GM23338 (cell line): Measurements from ENCODE around the gene PLOD3. TPM values are rescaled to one million over a fixed set of nuclear protein-coding genes. Genes with fewer than 3 reads are reported as not detected.

ENCODE experiments used
- ATAC-seq: fragments of 200-7000 bp; cut with Tn5 transposase; 3 replicates; pipeline ENCODE4 v1.9.1; 2020
- DNase-seq: peaks from one replicate; pipeline ENCODE4 v3.0.0-alpha.2; 2015; ENCODE audit warnings: low spot score
- H2AFZ ChIP-seq: fragments of 200-600 bp; sonication (generic); 2 replicates; pipeline ENCODE4 v1.8.0; 2016; ENCODE audit warnings: antibody characterized with exemption, mild to moderate bottlenecking, moderate library complexity
- H3F3A ChIP-seq: fragments of 200-600 bp; sonication (generic); replicated peaks from 2 replicates; pipeline ENCODE4 v1.8.0; 2017; ENCODE audit warnings: antibody characterized with exemption, mixed run types, low read depth
- H3K27ac ChIP-seq: fragments of 200-600 bp; sonication (generic); 2 replicates; pipeline ENCODE4 v1.6.1; 2016; ENCODE audit warnings: low read depth
- H3K27me3 ChIP-seq: fragments of 200-600 bp; sonication (generic); 2 replicates; pipeline ENCODE4 v1.8.0; 2016; ENCODE audit warnings: mild to moderate bottlenecking, mixed run types, moderate library complexity; ENCODE audit not compliant: insufficient read depth
- H3K36me3 ChIP-seq: fragments of 200-600 bp; sonication (generic); 2 replicates; pipeline ENCODE4 v1.8.0; 2016; ENCODE audit warnings: mild to moderate bottlenecking; ENCODE audit not compliant: insufficient read depth
- H3K4me1 ChIP-seq: fragments of 200-600 bp; sonication (generic); 2 replicates; pipeline ENCODE4 v1.8.0; 2016; ENCODE audit warnings: mild to moderate bottlenecking, moderate library complexity; ENCODE audit not compliant: insufficient read depth
- H3K4me2 ChIP-seq: fragments of 200-600 bp; sonication (generic); 2 replicates; pipeline ENCODE4 v1.7.1; 2017; ENCODE audit warnings: mixed run types
- H3K4me3 ChIP-seq: fragments of 200-600 bp; sonication (generic); 2 replicates; pipeline ENCODE4 v1.6.1; 2016; ENCODE audit warnings: mixed run types
- H3K79me2 ChIP-seq: fragments of 200-600 bp; sonication (generic); replicated peaks from 2 replicates; pipeline ENCODE4 v1.8.0; 2017; ENCODE audit warnings: mild to moderate bottlenecking; ENCODE audit not compliant: insufficient read depth
- H3K9me2 ChIP-seq: fragments of 200-600 bp; sonication (generic); 2 replicates; pipeline ENCODE4 v1.8.0; 2017; ENCODE audit not compliant: insufficient read depth
- H4K20me1 ChIP-seq: fragments of 200-600 bp; sonication (generic); replicated peaks from 2 replicates; pipeline ENCODE4 v1.8.0; 2017; ENCODE audit warnings: mild to moderate bottlenecking; ENCODE audit not compliant: insufficient read depth
- H3K27ac Mint-ChIP-seq: 2 replicates; pipeline ENCODE4 v1.8.0; 2020; ENCODE audit warnings: inconsistent platforms, mild to moderate bottlenecking, moderate library complexity, mixed read lengths
- H3K27me3 Mint-ChIP-seq: 3 replicates; pipeline ENCODE4 v1.8.0; 2022; ENCODE audit warnings: low read depth, mild to moderate bottlenecking, moderate library complexity, mixed read lengths, inconsistent platforms; ENCODE audit not compliant: insufficient read depth, poor library complexity
- H3K36me3 Mint-ChIP-seq: 3 replicates; pipeline ENCODE4 v1.8.0; 2021; ENCODE audit warnings: low read depth, mild to moderate bottlenecking, inconsistent platforms, moderate library complexity, mixed read lengths
- H3K4me1 Mint-ChIP-seq: 3 replicates; pipeline ENCODE4 v1.8.0; 2020; ENCODE audit warnings: mild to moderate bottlenecking, inconsistent platforms, mixed read lengths
- H3K4me3 Mint-ChIP-seq: 3 replicates; pipeline ENCODE4 v1.8.0; 2021; ENCODE audit warnings: moderate library complexity, mild to moderate bottlenecking, inconsistent platforms, mixed read lengths
- H3K9me3 Mint-ChIP-seq: 3 replicates; pipeline ENCODE4 v1.8.0; 2020; ENCODE audit warnings: moderate library complexity, mild to moderate bottlenecking, inconsistent platforms, mixed read lengths
- CREB1 ChIP-seq: fragments of 250-450 bp; sonication (Bioruptor Pico); IDR thresholded peaks from 2 replicates; pipeline ENCODE4 v1.5.0; 2020; ENCODE audit warnings: low read depth, mild to moderate bottlenecking, moderate library complexity
- EZH2 ChIP-seq: fragments of 200-600 bp; sonication (generic); IDR thresholded peaks from one replicate; pipeline ENCODE4 v1.8.0; 2017; ENCODE audit warnings: antibody characterized with exemption, mild to moderate bottlenecking, low read depth; ENCODE audit not compliant: unreplicated experiment
- EZH2phosphoT487 ChIP-seq: fragments of 200-600 bp; sonication (generic); IDR thresholded peaks from one replicate; pipeline ENCODE4 v1.8.1; 2018; ENCODE audit warnings: antibody characterized with exemption; ENCODE audit not compliant: unreplicated experiment
- JUNB ChIP-seq: IDR thresholded peaks from one replicate; pipeline ENCODE4 v1.6.1; 2016; ENCODE audit warnings: antibody characterized with exemption; ENCODE audit not compliant: unreplicated experiment
- NANOG ChIP-seq: IDR thresholded peaks from 2 replicates; pipeline ENCODE4 v1.6.1; 2016; ENCODE audit warnings: antibody characterized with exemption, borderline replicate concordance
- POLR2AphosphoS5 ChIP-seq: IDR thresholded peaks from 2 replicates; pipeline ENCODE4 v1.6.1; 2016; ENCODE audit warnings: antibody characterized with exemption, low read depth
- ZNF114 ChIP-seq: fragments of 250-450 bp; sonication (Bioruptor Pico); IDR thresholded peaks from 2 replicates; pipeline ENCODE4 v1.5.0; 2020; ENCODE audit warnings: mild to moderate bottlenecking, moderate library complexity
- ZNF331 ChIP-seq: fragments of 250-450 bp; sonication (Bioruptor Pico); IDR thresholded peaks from 2 replicates; pipeline ENCODE4 v1.5.0; 2020; ENCODE audit warnings: low read depth, mild to moderate bottlenecking, moderate library complexity
- polyA plus RNA-seq: library from polyadenylated mRNA; unstranded; fragments of >200 nt; fragmentation: Nextera tagmentation; extraction: Ambion mirVana; gene quantifications from 2 replicates; pipeline ENCODE4 v1.2.1, GENCODE V29; 2016
- total RNA-seq: library from RNA; depleted of rRNA; stranded (reverse); fragments of >200 nt; shearing (Covaris generic); gene quantifications from 2 replicates; pipeline ENCODE4 v1.2.3, GENCODE V29; 2014
- TF ChIP-seq, protein P1 (sequence below): IDR thresholded peaks from one replicate; pipeline ENCODE4 v1.6.1; 2018; ENCODE audit warnings: antibody characterized with exemption; ENCODE audit not compliant: unreplicated experiment
- TF ChIP-seq, protein P2 (sequence below), 2 experiments: fragments of 200-600 bp in 1 of 2; sonication (generic) in 1 of 2; conservative IDR thresholded peaks; 2 replicates each; pipeline versions ENCODE4 v1.5.1 to v1.6.1; 2016 to 2017; ENCODE audit warnings: antibody characterized with exemption in 2 of 2, low read depth in 2 of 2, mild to moderate bottlenecking in 2 of 2, moderate library complexity in 1 of 2
- TF ChIP-seq, protein P3 (sequence below): fragments of 250-450 bp; sonication (Bioruptor Pico); IDR thresholded peaks from 2 replicates; pipeline ENCODE4 v1.5.0; 2020; ENCODE audit warnings: mild to moderate bottlenecking, moderate library complexity

PLOD3 gene
- total and polyA plus RNA-seq, 2 experiments from 2014 or later = 35.2 to 40.7 TPM

DNA sequence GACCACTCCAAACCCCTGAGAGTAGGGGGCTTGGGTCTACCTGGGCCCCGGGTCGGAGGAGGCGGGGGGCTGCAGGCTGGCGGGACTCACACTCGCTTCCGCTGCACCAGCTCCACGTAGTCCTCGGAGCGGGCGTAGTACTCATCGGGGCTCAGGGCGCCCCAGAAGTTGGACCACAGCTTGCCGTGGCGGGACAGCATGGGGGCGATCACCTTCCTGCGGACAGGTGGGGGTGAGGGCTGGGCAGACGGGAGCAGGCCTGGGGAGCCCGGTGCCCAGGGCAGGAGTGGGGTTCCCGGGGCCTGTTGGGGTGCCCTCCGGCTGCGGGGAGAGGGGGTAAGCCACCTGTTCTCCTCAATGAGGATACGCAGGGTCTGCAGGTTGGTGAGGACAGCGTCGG lies 5.9 kb downstream of the PLOD3 start:
- DNase-seq = no peak

More for the DNA sequence above, 5.9 kb downstream of the PLOD3 start:
- Histone ChIP-seq H3K36me3 (no peaks in the 10 kb centered on the region; the same call in 1 of the 2 replicates), H3K9me2 (no peaks in the 10 kb centered on the region), H3K27ac (no peak overlapping the region), H3K79me2 (0 out of 2 replicates have a peak, but pooled peaks cover 3% of the 10 kb centered on the region), H3K4me1 (peaks cover 3% of the 10 kb centered on the region), H3K27me3 (no peaks in the 10 kb centered on the region), H3K4me3 (no peak overlapping the region), H2AFZ (no peak overlapping the region), H3K4me2 (no peak overlapping the region), H3F3A (peaks cover 6% of the 10 kb centered on the region; the same call in 1 of the 2 replicates), H4K20me1 (no peaks in the 10 kb centered on the region)
- H3K9me3 Mint-ChIP-seq = no peaks in the 10 kb centered on the region
- no peak for TF ChIP-seq CREB1
- TF ChIP-seq, protein P1, sequence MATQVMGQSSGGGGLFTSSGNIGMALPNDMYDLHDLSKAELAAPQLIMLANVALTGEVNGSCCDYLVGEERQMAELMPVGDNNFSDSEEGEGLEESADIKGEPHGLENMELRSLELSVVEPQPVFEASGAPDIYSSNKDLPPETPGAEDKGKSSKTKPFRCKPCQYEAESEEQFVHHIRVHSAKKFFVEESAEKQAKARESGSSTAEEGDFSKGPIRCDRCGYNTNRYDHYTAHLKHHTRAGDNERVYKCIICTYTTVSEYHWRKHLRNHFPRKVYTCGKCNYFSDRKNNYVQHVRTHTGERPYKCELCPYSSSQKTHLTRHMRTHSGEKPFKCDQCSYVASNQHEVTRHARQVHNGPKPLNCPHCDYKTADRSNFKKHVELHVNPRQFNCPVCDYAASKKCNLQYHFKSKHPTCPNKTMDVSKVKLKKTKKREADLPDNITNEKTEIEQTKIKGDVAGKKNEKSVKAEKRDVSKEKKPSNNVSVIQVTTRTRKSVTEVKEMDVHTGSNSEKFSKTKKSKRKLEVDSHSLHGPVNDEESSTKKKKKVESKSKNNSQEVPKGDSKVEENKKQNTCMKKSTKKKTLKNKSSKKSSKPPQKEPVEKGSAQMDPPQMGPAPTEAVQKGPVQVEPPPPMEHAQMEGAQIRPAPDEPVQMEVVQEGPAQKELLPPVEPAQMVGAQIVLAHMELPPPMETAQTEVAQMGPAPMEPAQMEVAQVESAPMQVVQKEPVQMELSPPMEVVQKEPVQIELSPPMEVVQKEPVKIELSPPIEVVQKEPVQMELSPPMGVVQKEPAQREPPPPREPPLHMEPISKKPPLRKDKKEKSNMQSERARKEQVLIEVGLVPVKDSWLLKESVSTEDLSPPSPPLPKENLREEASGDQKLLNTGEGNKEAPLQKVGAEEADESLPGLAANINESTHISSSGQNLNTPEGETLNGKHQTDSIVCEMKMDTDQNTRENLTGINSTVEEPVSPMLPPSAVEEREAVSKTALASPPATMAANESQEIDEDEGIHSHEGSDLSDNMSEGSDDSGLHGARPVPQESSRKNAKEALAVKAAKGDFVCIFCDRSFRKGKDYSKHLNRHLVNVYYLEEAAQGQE = no peak
- TF ChIP-seq EZH2 = no peak
- no peak for TF ChIP-seq ZNF331 (CRISPR knock-in tag)
- TF ChIP-seq NANOG = no peak
- no peak for TF ChIP-seq ZNF114 (CRISPR knock-in tag)
- TF ChIP-seq, protein P2, sequence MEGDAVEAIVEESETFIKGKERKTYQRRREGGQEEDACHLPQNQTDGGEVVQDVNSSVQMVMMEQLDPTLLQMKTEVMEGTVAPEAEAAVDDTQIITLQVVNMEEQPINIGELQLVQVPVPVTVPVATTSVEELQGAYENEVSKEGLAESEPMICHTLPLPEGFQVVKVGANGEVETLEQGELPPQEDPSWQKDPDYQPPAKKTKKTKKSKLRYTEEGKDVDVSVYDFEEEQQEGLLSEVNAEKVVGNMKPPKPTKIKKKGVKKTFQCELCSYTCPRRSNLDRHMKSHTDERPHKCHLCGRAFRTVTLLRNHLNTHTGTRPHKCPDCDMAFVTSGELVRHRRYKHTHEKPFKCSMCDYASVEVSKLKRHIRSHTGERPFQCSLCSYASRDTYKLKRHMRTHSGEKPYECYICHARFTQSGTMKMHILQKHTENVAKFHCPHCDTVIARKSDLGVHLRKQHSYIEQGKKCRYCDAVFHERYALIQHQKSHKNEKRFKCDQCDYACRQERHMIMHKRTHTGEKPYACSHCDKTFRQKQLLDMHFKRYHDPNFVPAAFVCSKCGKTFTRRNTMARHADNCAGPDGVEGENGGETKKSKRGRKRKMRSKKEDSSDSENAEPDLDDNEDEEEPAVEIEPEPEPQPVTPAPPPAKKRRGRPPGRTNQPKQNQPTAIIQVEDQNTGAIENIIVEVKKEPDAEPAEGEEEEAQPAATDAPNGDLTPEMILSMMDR (conservative IDR thresholded peaks at IDR 0.05; ENCODE audit: low read depth in 2 of 2) = no peak
- no peak for TF ChIP-seq JUNB
- no peak for TF ChIP-seq EZH2phosphoT487
- no peak for TF ChIP-seq POLR2AphosphoS5
- TF ChIP-seq, protein P3, sequence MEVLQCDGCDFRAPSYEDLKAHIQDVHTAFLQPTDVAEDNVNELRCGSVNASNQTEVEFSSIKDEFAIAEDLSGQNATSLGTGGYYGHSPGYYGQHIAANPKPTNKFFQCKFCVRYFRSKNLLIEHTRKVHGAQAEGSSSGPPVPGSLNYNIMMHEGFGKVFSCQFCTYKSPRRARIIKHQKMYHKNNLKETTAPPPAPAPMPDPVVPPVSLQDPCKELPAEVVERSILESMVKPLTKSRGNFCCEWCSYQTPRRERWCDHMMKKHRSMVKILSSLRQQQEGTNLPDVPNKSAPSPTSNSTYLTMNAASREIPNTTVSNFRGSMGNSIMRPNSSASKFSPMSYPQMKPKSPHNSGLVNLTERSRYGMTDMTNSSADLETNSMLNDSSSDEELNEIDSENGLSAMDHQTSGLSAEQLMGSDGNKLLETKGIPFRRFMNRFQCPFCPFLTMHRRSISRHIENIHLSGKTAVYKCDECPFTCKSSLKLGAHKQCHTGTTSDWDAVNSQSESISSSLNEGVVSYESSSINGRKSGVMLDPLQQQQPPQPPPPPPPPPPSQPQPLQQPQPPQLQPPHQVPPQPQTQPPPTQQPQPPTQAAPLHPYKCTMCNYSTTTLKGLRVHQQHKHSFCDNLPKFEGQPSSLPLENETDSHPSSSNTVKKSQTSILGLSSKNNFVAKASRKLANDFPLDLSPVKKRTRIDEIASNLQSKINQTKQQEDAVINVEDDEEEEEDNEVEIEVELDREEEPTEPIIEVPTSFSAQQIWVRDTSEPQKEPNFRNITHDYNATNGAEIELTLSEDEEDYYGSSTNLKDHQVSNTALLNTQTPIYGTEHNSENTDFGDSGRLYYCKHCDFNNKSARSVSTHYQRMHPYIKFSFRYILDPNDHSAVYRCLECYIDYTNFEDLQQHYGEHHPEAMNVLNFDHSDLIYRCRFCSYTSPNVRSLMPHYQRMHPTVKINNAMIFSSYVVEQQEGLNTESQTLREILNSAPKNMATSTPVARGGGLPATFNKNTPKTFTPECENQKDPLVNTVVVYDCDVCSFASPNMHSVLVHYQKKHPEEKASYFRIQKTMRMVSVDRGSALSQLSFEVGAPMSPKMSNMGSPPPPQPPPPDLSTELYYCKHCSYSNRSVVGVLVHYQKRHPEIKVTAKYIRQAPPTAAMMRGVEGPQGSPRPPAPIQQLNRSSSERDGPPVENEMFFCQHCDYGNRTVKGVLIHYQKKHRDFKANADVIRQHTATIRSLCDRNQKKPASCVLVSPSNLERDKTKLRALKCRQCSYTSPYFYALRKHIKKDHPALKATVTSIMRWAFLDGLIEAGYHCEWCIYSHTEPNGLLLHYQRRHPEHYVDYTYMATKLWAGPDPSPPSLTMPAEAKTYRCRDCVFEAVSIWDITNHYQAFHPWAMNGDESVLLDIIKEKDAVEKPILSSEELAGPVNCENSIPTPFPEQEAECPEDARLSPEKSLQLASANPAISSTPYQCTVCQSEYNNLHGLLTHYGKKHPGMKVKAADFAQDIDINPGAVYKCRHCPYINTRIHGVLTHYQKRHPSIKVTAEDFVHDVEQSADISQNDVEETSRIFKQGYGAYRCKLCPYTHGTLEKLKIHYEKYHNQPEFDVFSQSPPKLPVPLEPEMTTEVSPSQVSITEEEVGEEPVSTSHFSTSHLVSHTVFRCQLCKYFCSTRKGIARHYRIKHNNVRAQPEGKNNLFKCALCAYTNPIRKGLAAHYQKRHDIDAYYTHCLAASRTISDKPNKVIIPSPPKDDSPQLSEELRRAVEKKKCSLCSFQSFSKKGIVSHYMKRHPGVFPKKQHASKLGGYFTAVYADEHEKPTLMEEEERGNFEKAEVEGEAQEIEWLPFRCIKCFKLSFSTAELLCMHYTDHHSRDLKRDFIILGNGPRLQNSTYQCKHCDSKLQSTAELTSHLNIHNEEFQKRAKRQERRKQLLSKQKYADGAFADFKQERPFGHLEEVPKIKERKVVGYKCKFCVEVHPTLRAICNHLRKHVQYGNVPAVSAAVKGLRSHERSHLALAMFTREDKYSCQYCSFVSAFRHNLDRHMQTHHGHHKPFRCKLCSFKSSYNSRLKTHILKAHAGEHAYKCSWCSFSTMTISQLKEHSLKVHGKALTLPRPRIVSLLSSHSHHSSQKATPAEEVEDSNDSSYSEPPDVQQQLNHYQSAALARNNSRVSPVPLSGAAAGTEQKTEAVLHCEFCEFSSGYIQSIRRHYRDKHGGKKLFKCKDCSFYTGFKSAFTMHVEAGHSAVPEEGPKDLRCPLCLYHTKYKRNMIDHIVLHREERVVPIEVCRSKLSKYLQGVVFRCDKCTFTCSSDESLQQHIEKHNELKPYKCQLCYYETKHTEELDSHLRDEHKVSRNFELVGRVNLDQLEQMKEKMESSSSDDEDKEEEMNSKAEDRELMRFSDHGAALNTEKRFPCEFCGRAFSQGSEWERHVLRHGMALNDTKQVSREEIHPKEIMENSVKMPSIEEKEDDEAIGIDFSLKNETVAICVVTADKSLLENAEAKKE (CRISPR knock-in tag) = no peak
- H3K27ac Mint-ChIP-seq = no peak overlapping the region
- no peak for ATAC-seq
- H3K4me1 Mint-ChIP-seq = peaks cover 6% of the 10 kb centered on the region; the same call in 2 of the 3 replicates
- H3K27me3 Mint-ChIP-seq = peaks cover 5% of the 10 kb centered on the region
- H3K36me3 Mint-ChIP-seq = peaks cover 20% of the 10 kb centered on the region
- H3K4me3 Mint-ChIP-seq = no peak overlapping the region
